COLO668 (cell line): ENCODE results near the gene SLAMF9.

Source experiments
- DNase-seq: peaks from one replicate; lab custom pipeline; 2025; ENCODE audit not compliant: unreplicated experiment; lab: John Stamatoyannopoulos, UW

The SLAMF9 gene

DNA sequence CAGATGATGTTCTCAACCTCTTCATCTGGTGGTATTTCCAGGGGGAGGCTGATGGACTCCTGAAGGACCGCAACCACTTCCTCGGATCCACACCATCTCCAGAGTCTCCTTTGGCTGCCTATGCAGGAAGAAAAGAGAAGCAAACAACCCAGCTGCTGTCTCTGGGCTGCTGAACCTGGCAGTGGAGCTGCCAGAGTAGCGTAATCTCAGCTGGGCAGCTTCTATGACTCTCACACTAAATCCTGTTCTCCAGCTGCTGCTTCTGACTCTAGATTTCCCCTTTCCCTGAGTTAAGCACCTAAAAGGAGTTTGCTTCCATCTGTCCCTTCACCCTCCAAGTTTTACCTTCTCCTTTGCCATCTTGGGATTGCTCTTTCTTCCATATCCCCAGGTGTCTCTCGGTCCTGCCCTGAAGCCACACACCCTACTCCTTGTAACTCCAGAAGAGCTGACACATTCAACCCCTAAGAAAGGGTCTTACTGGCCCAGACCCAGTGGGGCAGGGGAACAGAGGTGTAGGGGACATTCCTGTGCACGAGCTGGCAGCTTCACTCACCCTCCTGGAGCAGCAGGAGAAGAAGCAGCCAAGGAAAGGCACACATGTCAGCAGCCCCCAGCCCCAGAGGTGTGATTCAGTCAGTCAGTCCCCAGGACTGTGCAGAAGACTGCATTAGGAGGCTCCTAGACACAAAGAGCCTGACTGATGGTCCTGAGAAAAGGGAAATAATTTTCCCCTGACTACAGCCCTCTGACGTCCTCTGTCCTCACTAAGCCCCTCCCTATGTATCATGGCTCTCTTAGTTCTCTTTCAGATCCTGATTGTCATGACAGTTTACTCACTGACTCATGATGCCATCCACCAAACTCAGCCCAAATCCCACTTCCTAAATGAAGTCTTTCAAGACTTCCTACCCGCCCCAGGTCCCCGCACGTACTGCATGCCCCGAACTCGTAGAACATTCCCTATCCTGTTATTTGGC lies at the start of gene SLAMF9:
Gene SLAMF9 (minus strand): TSS at position 702 of the 980 bp plus-strand sequence. CDS start 100 bp downstream, at position 602.
- no peak for DNase-seq

DNA sequence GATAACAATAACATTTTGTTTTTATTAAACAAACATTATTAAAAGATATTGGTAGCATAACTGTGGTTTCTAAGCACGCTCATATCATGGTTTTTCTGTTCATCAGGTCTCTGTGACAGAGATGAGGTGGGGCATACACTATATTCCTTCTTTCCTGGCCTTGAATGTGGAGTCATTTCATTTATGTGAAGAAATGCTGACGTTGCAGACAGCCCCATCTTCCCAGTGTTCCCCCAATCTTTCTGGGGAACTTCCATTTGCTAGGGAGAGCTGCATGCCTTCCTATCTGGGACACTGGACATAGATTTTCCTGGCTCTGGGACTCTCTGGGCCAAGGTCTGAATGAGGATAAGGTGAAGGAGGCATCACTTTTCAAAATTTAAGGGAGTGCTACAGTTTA lies 47.4 kb upstream of the SLAMF9 start:
- no peak for DNase-seq

DNA sequence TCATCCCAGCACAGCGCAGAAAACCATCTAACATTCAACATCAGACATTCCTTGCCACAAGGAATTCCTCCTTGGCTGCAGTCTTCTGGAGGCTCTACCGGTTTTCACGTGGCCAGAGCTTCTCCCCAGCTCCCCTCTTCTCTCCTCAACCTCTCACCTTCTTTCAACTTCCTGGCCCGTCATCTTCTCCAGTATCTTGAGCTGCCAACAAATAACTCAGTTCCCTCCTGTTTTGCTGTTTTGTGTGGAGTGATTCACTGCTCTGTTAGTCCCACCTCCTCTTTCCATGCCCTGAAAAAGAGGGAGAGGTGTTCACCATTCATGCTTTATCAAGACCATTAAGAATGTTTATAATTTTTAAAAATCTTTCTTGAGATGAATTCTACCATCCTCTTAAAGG lies 45.2 kb upstream of the SLAMF9 start:
- DNase-seq: no peak

DNA sequence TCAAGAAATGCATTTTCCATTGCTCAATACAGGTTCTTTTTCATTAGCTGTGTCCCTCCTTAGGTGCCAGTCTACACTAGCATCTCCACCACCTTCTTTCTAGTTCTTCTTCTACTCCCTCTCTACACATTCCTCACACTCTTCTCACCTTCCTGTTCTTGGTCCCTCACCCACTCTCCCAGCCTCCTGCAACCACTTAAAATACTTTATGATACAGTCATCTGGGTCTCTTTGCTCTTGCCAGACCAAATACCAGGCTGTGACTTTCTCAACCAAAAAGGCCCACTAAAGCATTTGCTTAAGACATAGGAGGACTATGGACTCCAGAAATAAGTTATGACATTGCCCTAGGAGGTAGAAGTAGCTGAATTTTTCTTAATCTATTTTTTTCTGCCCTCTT lies 42.6 kb upstream of the SLAMF9 start:
- DNase-seq: no peak

DNA sequence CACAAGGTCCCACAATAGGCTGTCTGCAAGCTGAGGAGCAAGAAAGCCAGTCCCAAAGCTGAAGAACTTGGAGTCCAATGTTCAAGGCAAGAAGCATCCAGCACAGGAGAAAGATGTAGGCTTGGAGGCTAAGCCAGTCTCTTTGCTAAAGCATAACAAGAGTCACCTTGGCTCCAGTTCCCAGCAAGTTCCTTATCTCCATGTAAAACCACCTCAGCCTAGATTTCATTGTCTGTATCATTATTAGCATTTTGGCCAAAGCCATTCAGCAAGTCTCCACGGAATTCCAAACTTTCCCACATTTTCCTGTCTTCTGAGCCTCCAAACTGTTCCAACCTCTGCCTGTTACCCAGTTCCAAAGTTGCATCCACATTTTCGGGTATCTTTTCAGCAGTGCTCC lies 40.9 kb upstream of the SLAMF9 start:
- no peak for DNase-seq

DNA sequence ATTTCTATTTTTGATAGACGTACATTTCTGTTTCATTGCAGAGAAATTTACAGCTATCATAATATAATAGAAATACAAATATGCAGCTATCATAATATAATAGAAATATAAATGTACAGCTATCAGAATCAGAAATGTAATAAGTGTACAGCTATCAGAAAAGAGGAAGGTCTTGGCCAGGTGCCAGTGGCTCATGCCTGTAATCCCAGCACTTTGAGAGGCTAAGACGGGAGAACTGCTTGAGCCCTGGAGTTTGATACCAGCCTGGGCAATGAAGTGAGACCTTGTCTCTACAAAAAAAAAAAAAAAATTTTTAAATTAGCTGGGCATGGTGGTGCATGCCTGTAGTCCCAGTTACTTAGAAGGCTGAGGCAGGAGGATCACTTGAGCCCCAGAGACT lies 39.9 kb upstream of the SLAMF9 start:
- DNase-seq: no peak

DNA sequence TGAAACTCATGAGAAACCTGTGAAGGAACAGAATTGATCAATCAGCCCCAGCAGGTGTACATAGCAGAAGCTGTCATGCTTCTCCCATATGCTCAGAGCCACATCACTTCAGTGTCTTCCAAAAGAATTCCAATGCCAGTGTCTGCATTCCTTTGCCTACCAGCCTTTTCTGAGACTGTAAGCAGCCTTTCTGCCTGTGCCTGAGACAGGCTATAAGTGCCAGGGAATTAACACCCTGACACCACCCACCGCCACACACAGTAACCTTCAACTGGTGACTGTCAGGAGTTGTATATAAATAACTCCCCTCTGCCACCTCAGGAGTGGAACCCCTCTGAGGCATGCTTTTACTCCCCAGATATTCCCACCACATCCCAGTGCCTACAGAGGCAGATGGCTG lies 38.1 kb upstream of the SLAMF9 start:
- DNase-seq: no peak

DNA sequence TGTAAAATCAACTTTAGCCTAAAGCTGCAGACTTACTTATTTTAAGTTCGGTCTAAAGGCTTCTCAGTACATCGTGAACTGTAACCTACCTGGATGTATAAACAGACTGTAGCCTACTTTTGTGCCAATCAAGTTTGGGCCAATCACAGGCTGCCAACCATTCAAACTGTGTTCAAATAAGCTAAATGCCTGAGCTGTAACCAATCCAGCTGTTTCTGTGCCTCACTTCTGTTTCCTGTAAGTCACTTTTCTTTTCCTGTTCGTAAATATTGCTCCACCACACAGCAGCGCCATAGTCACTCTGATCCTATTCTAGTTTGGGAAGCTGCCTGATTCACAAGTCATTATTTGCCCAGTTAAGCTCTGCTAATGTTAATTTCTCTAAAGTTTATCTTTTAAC lies 37.5 kb upstream of the SLAMF9 start:
- DNase-seq: no peak

DNA sequence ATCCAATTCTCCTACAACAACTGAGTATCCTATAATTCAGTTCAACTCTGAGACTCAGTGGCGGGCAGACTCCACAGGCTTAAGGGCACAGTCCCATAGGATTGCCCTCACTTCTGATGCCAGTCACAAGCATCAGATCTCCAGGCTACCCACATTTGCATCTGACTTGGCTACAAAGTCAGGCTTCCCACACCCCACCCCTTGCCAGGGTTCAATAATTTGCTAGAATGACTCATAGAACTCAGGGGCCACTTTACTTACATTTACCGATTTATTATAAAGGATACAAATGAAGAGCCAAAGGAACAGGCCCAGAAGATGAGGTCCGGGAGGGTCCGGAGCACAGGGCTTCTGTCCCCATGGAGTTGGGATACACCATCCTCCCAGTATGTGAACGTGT lies 36.0 kb upstream of the SLAMF9 start:
- DNase-seq: no peak

DNA sequence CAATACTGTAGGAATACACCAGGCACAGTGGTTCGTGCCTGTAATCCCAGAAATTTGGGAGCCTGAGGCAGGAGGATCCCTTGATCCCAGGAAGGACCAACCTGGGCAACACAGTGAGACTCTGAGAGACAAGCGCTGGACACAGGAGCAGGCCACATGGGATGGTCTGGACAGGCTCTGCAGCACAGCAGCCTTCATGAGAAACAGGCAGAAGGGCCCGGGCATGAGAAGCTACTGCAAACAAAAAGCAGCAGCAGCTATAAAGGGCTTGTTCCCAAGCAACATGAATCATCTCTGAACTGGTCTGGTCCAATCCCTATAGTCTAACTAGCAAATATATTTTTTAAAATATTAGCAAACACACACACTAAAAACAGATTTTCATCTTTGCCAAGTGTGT lies 35.5 kb upstream of the SLAMF9 start:
- DNase-seq: no peak

DNA sequence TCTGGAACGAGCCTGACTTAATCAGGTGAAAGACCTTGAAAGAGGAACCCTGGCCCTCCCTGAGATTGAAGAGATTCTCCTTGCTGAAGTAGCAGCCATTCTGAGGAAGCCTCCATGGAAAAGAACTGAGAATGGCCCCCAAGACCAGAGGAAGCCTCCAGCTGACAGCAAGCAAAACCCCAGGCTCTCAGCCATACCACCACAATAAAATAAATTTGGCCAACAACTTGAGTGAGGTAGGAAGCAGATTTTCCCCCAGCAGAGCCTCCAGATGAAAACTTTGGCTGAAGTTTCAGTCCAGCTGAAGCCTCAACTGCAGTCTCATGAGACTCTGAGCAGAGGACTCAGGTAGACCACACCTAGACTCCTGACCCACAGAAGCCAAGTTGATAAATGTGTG lies 34.0 kb upstream of the SLAMF9 start:
- DNase-seq: no peak

DNA sequence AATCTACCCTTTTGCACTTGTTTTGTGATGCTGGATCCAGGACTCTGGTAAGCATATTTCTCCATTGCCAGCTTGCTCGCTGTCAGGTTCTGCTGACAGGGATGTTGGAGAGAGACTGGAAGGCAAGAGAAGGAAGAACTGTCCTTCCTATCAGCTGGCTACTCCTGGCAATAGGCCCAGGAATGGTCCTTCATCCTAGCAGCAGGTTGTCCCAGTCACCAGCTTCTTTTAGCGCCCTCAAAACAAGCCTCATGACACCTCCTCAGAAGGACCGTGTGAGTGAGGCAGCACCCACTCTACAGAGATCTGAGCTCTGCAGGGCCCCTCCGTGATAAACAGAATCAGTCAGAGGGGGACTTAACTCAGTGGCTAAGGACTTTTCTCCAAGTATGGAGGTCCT lies 33.1 kb upstream of the SLAMF9 start:
- no peak for DNase-seq

DNA sequence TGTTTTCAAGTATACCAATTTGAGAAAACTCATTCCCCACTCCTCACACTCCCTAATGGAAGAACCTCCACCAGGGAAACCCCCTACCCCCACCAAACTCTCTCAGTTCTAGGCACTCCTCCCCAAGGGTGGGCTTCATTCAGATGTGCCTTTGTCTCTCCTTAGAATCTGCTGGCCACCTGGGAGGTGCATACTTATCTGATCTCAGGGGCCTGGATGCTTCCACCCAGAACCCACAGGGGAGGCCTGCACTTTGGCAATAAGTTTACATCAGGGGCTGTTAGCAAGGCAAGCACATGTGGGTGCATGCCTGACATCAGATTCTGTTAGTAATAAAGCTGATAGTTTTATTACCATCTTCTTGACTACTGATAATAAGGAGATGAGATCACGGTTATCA lies 32.5 kb upstream of the SLAMF9 start:
- DNase-seq: no peak

DNA sequence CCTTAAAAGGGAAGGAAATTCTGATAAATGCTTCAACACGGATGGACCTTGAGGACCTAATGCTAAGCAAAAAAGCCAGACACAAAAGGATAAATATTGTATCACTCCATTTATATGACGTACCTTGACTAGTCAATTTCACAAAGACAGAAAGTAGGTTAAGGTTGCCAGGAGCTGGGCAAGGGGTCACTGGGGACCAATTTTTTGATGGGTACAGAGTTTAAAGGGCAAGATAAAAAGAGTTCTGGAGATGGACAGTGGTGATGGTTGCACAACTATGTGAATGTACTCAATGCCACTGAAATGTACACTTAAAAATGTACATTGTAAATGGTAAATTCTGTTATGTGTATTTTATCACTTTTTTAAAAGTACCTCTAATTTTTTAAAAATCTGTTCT lies 32.1 kb upstream of the SLAMF9 start:
- DNase-seq: no peak

DNA sequence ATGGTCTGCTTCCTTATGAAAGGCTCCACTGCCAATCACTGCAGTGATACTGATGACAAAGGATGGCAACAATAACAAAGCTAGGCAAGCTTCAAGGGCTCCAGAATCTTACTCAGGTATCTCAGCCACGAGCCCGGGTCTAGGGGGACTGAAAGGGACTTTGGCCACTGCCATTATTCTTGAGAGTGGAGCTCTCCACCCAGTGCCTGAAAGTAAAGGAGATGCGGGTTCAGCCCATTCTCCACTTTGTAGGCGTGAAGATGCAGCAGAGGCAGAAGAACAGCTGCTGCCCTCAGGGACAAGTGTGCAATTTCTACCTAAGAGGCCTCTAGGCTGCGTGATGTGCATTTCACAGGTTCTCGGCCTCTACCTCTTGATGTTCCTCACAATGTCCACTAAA lies 31.4 kb upstream of the SLAMF9 start:
- no peak for DNase-seq

DNA sequence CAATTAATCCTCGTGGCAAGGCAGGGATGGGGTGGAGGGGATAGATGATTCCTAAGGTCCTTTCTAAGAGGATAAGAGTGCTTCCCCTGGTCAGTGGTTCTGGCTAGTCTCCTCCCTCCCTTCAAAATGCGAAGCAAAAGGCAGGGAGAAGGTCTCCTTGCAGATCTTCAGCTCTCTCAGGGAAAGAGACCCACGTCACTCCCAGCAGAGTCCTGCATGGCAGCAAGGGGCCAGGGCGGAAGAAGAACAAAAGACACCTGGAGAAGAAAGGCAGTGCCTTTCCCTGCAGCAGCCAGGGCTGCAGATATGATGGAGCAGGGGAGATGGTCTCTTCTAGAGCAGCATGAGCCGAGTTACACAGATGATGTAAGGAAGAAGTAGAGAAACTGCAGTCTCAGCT lies 29.6 kb upstream of the SLAMF9 start:
- DNase-seq: no peak

DNA sequence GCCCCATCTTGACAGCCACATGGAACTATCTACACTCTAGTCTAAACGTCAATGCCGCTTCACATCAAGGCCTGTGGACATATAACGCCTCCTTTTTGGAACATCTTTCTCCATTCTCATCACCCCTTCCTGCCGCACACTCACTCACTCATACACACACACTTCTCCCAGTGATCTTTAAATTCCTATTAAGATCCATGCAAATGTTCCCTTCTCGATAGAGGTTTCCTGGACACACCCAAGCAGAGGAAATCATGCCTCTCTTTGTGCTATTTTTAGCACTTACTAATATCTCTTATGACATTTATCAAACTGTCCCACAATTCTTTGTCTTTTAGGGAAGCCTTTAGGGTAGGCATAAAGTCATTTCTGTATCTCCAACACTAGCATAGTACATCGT lies 28.2 kb upstream of the SLAMF9 start:
- DNase-seq: no peak

DNA sequence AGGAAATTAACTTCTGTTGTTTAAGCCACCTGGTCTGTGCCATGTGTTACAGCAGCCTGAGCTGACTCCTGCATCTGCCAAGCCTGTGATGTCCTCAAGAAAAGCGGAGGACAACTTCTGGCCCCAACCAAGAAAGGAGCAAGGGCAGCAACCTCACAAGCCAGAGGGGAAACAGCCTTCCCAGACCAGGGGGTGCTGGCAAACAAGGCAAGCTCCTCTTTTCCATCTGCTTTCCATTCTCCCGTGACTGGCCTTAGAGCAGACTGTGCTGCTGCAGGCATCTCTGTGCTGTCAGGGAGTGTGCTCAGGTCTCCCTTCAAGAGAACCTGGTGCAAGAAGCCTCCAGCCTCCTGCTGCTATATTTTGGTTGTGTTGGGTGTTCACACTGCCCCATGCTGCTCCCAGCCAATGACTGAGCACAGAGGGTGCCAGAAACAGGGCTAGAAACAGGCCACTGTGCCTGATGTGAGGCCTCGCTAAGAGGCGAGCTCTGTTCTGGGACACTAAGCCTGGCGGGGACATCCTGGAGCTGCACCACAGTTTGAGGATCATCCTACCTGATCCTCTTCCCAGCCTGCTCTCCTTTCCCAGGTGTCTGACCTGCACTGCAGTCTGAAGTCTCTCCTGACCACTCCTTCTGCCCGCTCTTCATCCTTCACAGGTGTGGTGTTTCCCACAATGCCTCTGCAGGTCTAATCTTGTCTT lies 27.5 kb upstream of the SLAMF9 start:
- no peak for DNase-seq

DNA sequence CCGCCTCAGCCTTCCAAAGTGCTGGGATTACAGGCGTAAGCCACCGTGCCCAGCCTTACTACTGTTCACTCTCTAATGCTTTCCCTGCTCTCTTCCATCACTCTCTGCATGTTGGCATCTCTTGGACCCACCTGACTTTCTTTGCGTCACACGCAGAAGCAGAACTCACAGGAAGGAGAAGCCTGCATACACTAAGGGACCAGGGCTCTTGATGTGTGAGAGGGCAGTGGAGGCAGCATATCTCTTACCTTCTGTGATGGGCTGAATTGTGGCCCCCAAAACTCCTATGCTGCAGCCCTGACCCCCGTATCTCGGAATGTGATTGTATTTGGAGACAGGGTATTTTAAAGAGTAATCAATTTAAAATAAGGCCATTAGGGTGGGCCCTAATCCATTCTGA lies 26.7 kb upstream of the SLAMF9 start:
- DNase-seq: no peak

DNA sequence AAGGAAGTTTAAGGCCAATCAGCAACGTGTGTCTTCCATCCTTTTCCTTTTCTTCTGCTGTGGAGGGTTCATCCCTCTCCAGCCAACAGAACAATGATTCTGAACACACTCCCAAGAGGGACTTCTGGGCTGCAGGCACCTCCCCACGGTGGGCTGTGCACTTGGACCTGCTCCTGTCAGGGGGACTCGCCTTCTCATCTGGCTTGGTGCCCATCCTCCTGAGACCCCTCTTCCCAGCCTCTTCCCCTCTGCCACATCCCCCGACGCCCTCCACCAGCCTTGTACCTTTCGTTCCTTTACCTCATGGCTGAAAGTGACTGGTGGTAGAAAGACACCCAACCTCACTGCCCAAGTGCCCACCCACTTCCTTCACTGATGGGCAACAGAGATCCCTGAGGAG lies 26.0 kb upstream of the SLAMF9 start:
- DNase-seq: no peak

DNA sequence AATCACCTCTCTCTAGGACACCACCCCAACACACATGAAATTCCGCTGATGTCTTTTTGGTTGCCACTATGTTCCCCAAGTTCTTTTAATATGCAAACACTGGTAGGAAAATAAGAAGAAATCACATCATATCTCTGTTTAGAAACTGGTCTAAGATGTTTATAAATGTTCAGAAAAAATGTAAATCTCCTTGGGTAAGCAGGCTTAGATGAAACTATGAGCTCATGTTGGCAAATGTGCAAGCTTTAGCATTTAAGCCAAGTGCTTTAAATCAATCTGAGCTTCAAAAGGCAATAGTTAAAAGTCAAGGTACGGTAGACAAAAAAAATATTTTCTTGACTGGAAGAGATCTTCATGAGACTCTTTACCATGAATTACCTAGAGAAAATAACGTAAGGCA lies 25.2 kb upstream of the SLAMF9 start:
- no peak for DNase-seq

DNA sequence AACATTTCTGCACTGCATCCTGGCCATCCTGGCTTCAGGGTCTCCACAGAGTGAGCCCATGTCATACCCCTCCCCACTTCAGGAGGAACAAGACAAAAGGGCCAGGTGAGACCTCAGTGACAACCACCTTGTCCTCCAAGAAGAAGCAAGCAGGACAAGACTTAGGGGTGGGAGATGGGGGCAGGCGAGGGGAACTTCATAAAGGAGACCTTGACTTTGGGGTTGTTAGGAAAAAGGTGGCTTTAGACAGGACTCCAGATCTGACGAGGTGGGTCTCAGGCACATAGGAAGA lies 24.0 kb upstream of the SLAMF9 start:
- DNase-seq: no peak
